Neuronal stem cell (in vitro differentiated cells): ENCODE data around the gene VILL.

Experiments used
- DNase-seq: peaks from one replicate; pipeline ENCODE4 v3.0.0-alpha.2; 2013; ENCODE audit warnings: low spot score
- H2AFZ ChIP-seq: one replicate; pipeline ENCODE4 v1.6.1; 2013; ENCODE audit warnings: mild to moderate bottlenecking, low read length, inconsistent platforms
- H2AK5ac ChIP-seq: 2 replicates; pipeline ENCODE4 v1.6.1; 2013; ENCODE audit warnings: low read depth, mild to moderate bottlenecking, inconsistent platforms, low read length, moderate library complexity, mixed read lengths
- H2BK120ac ChIP-seq: 2 replicates; pipeline ENCODE4 v1.6.1; 2013; ENCODE audit warnings: low read depth, mild to moderate bottlenecking, inconsistent platforms, low read length, moderate library complexity, mixed read lengths
- H2BK12ac ChIP-seq: one replicate; pipeline ENCODE4 v1.6.1; 2013; ENCODE audit warnings: low read length, inconsistent platforms
- H2BK15ac ChIP-seq: 2 replicates; pipeline ENCODE4 v1.6.1; 2013; ENCODE audit warnings: mild to moderate bottlenecking, low read length, inconsistent platforms, mixed read lengths
- H2BK5ac ChIP-seq: one replicate; pipeline ENCODE4 v1.6.1; 2013; ENCODE audit warnings: inconsistent platforms, mild to moderate bottlenecking, low read length, moderate library complexity
- H3K14ac ChIP-seq: one replicate; pipeline ENCODE4 v1.6.1; 2013; ENCODE audit warnings: low read length, inconsistent platforms
- H3K18ac ChIP-seq: 2 replicates; pipeline ENCODE4 v1.6.1; 2013; ENCODE audit warnings: low read length, inconsistent platforms
- H3K23ac ChIP-seq: 2 replicates; pipeline ENCODE4 v1.6.1; 2013; ENCODE audit warnings: low read depth, mild to moderate bottlenecking, mixed read lengths, low read length, inconsistent platforms; ENCODE audit not compliant: poor library complexity
- H3K27ac ChIP-seq: replicated peaks from 3 replicates; pipeline ENCODE4 v1.5.1; 2013; ENCODE audit warnings: low read length, inconsistent platforms
- H3K27me3 ChIP-seq, 3 experiments: 2 replicates each; pipeline ENCODE4 v1.6.1; 2013; ENCODE audit warnings: low read length in 3 of 3, mild to moderate bottlenecking in 2 of 3, inconsistent platforms in 1 of 3, low read depth in 1 of 3, mixed read lengths in 1 of 3, moderate library complexity in 1 of 3; ENCODE audit not compliant: control insufficient read depth in 3 of 3, insufficient read depth in 3 of 3
- H3K36me3 ChIP-seq, 2 donors: replicated peaks in 1 of 2; 2 replicates each; pipeline ENCODE4 v1.6.1; 2013; ENCODE audit warnings: low read length in 2 of 2; ENCODE audit not compliant: control insufficient read depth in 2 of 2, insufficient read depth in 2 of 2
- H3K4ac ChIP-seq: 2 replicates; pipeline ENCODE4 v1.6.1; 2013; ENCODE audit warnings: inconsistent platforms, mild to moderate bottlenecking, low read length, moderate library complexity
- H3K4me1 ChIP-seq, 2 donors: 1 replicate in 1 of 2; 2 replicates in 1 of 2; pipeline ENCODE4 v1.6.1; 2013; ENCODE audit warnings: low read length in 2 of 2, low read depth in 1 of 2; ENCODE audit not compliant: control insufficient read depth in 2 of 2, insufficient read depth in 1 of 2
- H3K4me2 ChIP-seq: one replicate; pipeline ENCODE4 v1.6.1; 2013; ENCODE audit warnings: mild to moderate bottlenecking, low read length, inconsistent platforms; ENCODE audit not compliant: insufficient read depth, poor library complexity, severe bottlenecking
- H3K4me3 ChIP-seq, 2 donors: 2 replicates each; pipeline ENCODE4 v1.5.1; 2013; ENCODE audit warnings: low read length in 2 of 2, mild to moderate bottlenecking in 2 of 2, inconsistent platforms in 1 of 2, moderate library complexity in 1 of 2
- H3K79me1 ChIP-seq: one replicate; pipeline ENCODE4 v1.6.1; 2013; ENCODE audit warnings: low read depth, mild to moderate bottlenecking, inconsistent platforms, low read length, moderate library complexity
- H3K9ac ChIP-seq: one replicate; pipeline ENCODE4 v1.6.1; 2013; ENCODE audit warnings: mild to moderate bottlenecking, low read depth, low read length, inconsistent platforms; ENCODE audit not compliant: poor library complexity
- H3K9me3 ChIP-seq, 2 donors: replicated peaks in 1 of 2; 2 replicates each; pipeline versions ENCODE3 to v1.6.1; 2013; ENCODE audit warnings: low read length in 2 of 2, mild to moderate bottlenecking in 2 of 2, inconsistent platforms in 1 of 2, low read depth in 1 of 2, mixed read lengths in 1 of 2, moderate library complexity in 1 of 2; ENCODE audit not compliant: control insufficient read depth in 2 of 2, insufficient read depth in 1 of 2
- H4K8ac ChIP-seq: one replicate; pipeline ENCODE4 v1.6.1; 2013; ENCODE audit warnings: low read depth, mild to moderate bottlenecking, inconsistent platforms, low read length, moderate library complexity
- H4K91ac ChIP-seq: one replicate; pipeline ENCODE4 v1.6.1; 2013; ENCODE audit warnings: low read length, low read depth, mild to moderate bottlenecking, inconsistent platforms; ENCODE audit not compliant: poor library complexity
- WGBS, 2 donors: extraction: QIAGEN DNeasy Blood & Tissue Kit; methylation state at CpG; one replicate each; pipeline ENCODE4 v1.1.7; 2013; ENCODE audit warnings: missing lambda C conversion rate in 2 of 2, mixed read lengths in 1 of 2; ENCODE audit not compliant: insufficient read length in 2 of 2, insufficient replicate concordance in 1 of 2; ENCODE audit errors: extremely low coverage in 2 of 2; 5-methylcytosine and 5-hydroxymethylcytosine counted together

The VILL gene

GRCh38 chr3:38038447-38038911 lies 47.9 kb downstream of the VILL start:
- no peak overlapping the region for H3K9ac ChIP-seq
- 100% methylated on average over 1 of the region's 5 CpGs; no CpG with 5 or more reads in 1 of the 2 donors for WGBS, 2 donors
- H3K27ac ChIP-seq: no peak overlapping the region
- H2AK5ac ChIP-seq: no peak overlapping the region
- peak overlapping the region in 1 of 2 donors; percentile 31 for H3K4me3 ChIP-seq
- no peaks in the 10 kb centered on the region for H3K36me3 ChIP-seq
- no peak overlapping the region for H3K14ac ChIP-seq
- H2BK12ac ChIP-seq: no peak overlapping the region
- H2BK120ac ChIP-seq: no peak overlapping the region
- peaks cover 0 to 5% of the 10 kb centered on the region in 2 donors for H3K4me1 ChIP-seq
- H4K8ac ChIP-seq: no peak overlapping the region
- peak overlapping the region; percentile 77 for H2AFZ ChIP-seq
- H2BK5ac ChIP-seq: no peak overlapping the region
- no peaks in the 10 kb centered on the region for H3K9me3 ChIP-seq
- H4K91ac ChIP-seq: no peak overlapping the region
- no peaks in the 10 kb centered on the region for H3K79me1 ChIP-seq
- no peak overlapping the region for H3K18ac ChIP-seq
- DNase-seq: no peak
- peak overlapping the region; percentile 95 for H3K4me2 ChIP-seq
- H3K27me3 ChIP-seq: peaks cover 2 to 31% (median 17%) of the 10 kb centered on the region in 3 experiments
- no peak overlapping the region for H3K4ac ChIP-seq
- H3K23ac ChIP-seq: no peak overlapping the region
- H2BK15ac ChIP-seq: no peak overlapping the region

- no peak within 1 kb of the TSS for H2BK5ac ChIP-seq
- H2AK5ac ChIP-seq: no peak within 1 kb of the TSS
- H4K91ac ChIP-seq: no peak within 1 kb of the TSS
- peak within 1 kb of the TSS; percentile 79 for H3K9ac ChIP-seq
- DNase-seq: peak; percentile 64
- H2AFZ ChIP-seq: peak within 1 kb of the TSS; percentile 77
- no peak within 1 kb of the TSS for H3K4ac ChIP-seq
- H2BK12ac ChIP-seq: no peak within 1 kb of the TSS
- no peaks in the 10 kb centered on the region for H3K36me3 ChIP-seq
- H3K14ac ChIP-seq: peak within 1 kb of the TSS; percentile 28
- H3K79me1 ChIP-seq: no peaks in the 10 kb centered on the region
- no peaks in the 10 kb centered on the region for H3K9me3 ChIP-seq
- peak within 1 kb of the TSS; percentile 95 for H3K4me2 ChIP-seq
- peaks cover 2 to 31% (median 17%) of the 10 kb centered on the region in 3 experiments for H3K27me3 ChIP-seq
- no peak within 1 kb of the TSS for H3K27ac ChIP-seq
- peak within 1 kb of the TSS; percentile 8 for H3K23ac ChIP-seq
- no peak within 1 kb of the TSS for H4K8ac ChIP-seq
- H3K4me3 ChIP-seq: peak within 1 kb of the TSS; percentile 31 to 82
- no peak within 1 kb of the TSS for H2BK15ac ChIP-seq
- no CpG with 5 or more reads among the region's 67 CpGs for WGBS, 2 donors
- peaks cover 0 to 5% of the 10 kb centered on the region in 2 donors for H3K4me1 ChIP-seq
- no peak within 1 kb of the TSS for H2BK120ac ChIP-seq
- peak within 1 kb of the TSS; percentile 61 for H3K18ac ChIP-seq
Observed at GRCh38 chr3:38039101-38039898, 48.7 kb downstream of the VILL start, which contains the start of gene DLEC1. Gene DLEC1 (plus strand): TSS chr3:38039208. CDS start chr3:38039226, 18 bp downstream.

GRCh38 chr3:38039899-38040261 lies 49.3 kb downstream of the VILL start:
- no peak overlapping the region for H2AK5ac ChIP-seq
- no peaks in the 10 kb centered on the region for H3K79me1 ChIP-seq
- no peaks in the 10 kb centered on the region for H3K9me3 ChIP-seq
- H3K27me3 ChIP-seq: peaks cover 2 to 36% (median 17%) of the 10 kb centered on the region in 3 experiments
- no CpG with 5 or more reads among the region's 11 CpGs for WGBS, 2 donors
- no peak overlapping the region for H3K9ac ChIP-seq
- H4K91ac ChIP-seq: no peak overlapping the region
- no peak overlapping the region for H3K27ac ChIP-seq
- no peak overlapping the region for H2AFZ ChIP-seq
- no peak overlapping the region for H3K14ac ChIP-seq
- DNase-seq: no peak
- H4K8ac ChIP-seq: no peak overlapping the region
- no peak overlapping the region for H3K23ac ChIP-seq
- H2BK5ac ChIP-seq: no peak overlapping the region
- no peak overlapping the region for H3K4me3 ChIP-seq
- no peak overlapping the region for H2BK120ac ChIP-seq
- H3K4me1 ChIP-seq: peaks cover 0 to 5% of the 10 kb centered on the region in 2 donors
- H2BK15ac ChIP-seq: no peak overlapping the region
- no peaks in the 10 kb centered on the region for H3K36me3 ChIP-seq
- H3K4me2 ChIP-seq: no peak overlapping the region
- H2BK12ac ChIP-seq: no peak overlapping the region
- no peak overlapping the region for H3K4ac ChIP-seq
- no peak overlapping the region for H3K18ac ChIP-seq

- Histone ChIP-seq H4K91ac (no peak overlapping the region), H2BK15ac (no peak overlapping the region), H3K18ac (no peak overlapping the region), H2BK5ac (no peak overlapping the region), H2AK5ac (no peak overlapping the region), H2AFZ (no peak overlapping the region), H3K79me1 (no peaks in the 10 kb centered on the region), H3K36me3 (no peaks in the 10 kb centered on the region), H3K4ac (no peak overlapping the region), H2BK120ac (no peak overlapping the region), H2BK12ac (no peak overlapping the region), H3K27me3 (peaks cover 2 to 41% (median 17%) of the 10 kb centered on the region in 3 experiments), H3K4me2 (no peak overlapping the region), H3K27ac (no peak overlapping the region), H3K14ac (no peak overlapping the region), H3K23ac (no peak overlapping the region), H3K4me3 (no peak overlapping the region), H4K8ac (no peak overlapping the region), H3K9ac (no peak overlapping the region), H3K4me1 (peaks cover 0 to 5% of the 10 kb centered on the region in 2 donors), H3K9me3 (no peaks in the 10 kb centered on the region)
- DNase-seq: no peak
- WGBS, 2 donors: no CpG with 5 or more reads among the region's 5 CpGs
Observed at GRCh38 chr3:38040401-38040800, 49.8 kb downstream of the VILL start.
